Endothelial cell of hepatic sinusoid (primary cell): ENCODE results near the gene CINP.
"Not testable (repeated sequence)": the region's sequence is repeated elsewhere in the genome, so short reads cannot be mapped to it uniquely, and the experiment has no call there.

Experiments used
- in situ Hi-C: cut with HindIII; loops from 2 replicates; pipeline ENCODE4 v1.10.0; 2017; ENCODE audit warnings: low sequenced_read_pairs

Gene CINP

DNA sequence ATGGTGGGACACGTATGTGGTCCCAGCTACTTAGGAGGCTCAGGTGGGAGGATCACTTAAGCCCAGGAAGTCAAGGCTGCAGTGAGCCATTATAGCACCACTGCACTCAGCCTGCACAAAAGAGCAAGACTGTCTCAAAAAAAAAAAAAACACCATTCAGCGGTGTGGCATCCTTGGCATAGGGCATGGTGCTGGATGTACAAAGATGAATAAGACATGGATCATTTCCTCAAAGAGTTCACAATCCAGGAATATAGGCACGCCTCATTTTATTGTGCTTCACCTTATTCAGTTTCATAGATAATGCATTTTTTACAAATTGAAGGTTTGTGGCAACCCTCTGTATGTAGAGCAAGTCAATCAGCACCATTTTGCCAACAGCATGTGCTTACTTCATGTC lies 6.4 kb downstream of the CINP start:
- in situ Hi-C loops = loop anchor here (5.0 kb wide), 1 partner anchor 34 kb away; no protein-coding TSS in a partner anchor

DNA sequence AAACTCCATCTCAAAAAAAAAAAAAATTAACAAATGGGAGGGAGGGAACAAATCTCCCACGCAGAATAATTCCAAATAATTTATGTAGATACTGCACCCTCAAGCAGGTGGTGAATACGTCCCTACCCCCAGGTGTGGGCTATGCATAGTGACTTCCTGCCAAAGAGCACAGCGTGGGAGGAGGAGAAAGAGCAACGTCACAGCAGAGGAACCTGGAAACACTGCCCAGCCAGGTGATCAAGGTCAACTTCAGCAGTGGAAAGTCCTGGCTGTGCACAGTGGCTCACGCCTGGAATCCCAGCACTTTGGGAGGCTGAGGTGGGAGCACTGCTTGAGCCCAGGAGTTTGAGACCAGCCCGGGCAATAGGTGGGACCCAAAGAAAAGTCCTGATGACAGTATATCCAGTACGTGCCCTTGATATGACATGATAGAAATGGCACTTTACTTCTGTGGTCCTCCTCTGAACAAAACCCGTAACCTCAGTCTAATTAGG lies 9.5 kb downstream of the CINP start:
- in situ Hi-C loops = no loop called here

- in situ Hi-C loops = no loop called here
Measured at GRCh38 chr14:102352213-102352612, 10.5 kb downstream of the CINP start.

DNA sequence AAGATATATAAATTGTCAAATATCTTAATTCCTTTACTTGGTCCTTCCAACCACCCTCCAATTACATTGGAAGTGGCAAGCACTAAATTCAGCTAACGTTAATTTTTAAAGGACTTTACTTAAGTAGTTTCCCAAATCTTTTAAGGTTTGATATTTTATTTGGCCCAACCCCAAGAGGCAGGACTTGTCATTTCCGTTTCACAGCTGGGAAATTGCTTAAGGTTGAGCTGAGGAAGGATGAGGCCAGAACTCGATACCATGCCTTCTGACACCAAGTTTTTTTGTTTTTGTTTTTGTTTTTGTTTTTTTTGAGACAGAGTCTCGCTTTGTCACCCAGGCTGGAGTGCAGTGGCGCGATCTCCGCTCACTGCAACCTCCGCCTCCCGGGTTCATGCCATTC lies 11.1 kb downstream of the CINP start:
- in situ Hi-C loops = not testable (repeated sequence)

- in situ Hi-C loops = no loop called here
Measured at GRCh38 chr14:102351023-102351422, 11.7 kb downstream of the CINP start.

- in situ Hi-C loops = no loop called here
Measured at GRCh38 chr14:102348376-102348775, 14.3 kb downstream of the CINP start.

GRCh38 chr14:102346645-102347044 lies 16.0 kb downstream of the CINP start:
- in situ Hi-C loops = no loop called here

GRCh38 chr14:102345232-102345631 lies 17.5 kb downstream of the CINP start:
- in situ Hi-C loops = no loop called here

DNA sequence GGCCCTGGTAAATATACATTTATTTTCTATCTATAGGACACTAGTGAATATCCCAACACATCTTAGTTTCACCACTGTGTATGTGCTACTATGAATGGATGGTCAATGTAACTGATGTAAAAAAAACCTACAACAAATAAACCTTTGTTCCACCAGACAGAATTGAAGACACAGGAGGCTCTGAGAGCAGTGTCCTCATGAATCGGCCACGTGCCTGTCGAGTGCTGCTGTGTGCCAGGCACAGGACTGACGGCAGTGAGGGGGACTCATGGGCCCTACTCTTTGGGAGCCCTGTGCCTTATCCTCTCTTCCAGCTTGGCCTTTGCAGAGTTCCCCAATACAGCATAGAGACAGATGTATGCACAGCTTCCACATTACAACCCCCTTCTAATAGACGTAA lies 18.2 kb downstream of the CINP start:
- in situ Hi-C loops = no loop called here

- in situ Hi-C loops = no loop called here
Measured at GRCh38 chr14:102344084-102344483, 18.6 kb downstream of the CINP start.

GRCh38 chr14:102342238-102342637 lies 20.5 kb downstream of the CINP start:
- in situ Hi-C loops = no loop called here

DNA sequence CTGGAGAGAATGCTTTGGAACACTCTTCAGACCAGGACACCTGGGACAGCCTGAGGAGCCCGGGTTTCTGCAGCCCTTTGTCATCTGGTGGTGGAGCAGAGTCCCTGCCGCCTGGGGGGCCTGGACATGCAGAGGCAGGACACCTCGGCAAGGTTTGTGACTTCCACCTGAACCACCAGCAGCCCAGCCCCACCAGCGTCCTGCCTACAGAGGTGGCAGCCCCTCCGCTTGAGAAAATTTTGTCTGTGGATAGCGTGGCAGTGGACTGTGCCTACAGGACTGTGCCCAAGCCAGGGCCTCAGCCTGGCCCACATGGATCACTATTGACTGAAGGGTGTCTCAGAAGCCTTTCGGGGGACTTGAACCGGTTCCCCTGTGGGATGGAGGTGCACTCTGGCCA lies 21.1 kb downstream of the CINP start:
- in situ Hi-C loops = no loop called here

DNA sequence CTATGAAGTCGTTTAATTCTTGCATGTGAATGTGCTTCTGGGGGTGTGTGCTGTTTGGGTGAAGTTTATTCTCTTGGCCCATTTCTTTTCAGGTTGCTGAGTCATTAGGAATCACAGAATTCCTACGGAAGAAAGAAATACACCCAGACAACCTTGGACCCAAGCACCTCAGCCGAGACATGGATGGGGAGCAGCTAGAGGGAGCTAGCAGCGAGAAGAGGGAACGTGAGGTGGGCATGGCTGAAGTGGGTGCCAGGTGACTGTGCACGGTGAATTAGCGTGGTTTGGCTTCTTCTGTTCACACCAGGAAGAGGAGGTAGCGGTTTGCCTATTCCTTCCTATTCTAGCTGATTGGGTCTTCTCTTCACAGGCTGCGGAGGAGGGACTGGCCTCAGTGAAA lies 24.0 kb downstream of the CINP start:
- in situ Hi-C loops = no loop called here

DNA sequence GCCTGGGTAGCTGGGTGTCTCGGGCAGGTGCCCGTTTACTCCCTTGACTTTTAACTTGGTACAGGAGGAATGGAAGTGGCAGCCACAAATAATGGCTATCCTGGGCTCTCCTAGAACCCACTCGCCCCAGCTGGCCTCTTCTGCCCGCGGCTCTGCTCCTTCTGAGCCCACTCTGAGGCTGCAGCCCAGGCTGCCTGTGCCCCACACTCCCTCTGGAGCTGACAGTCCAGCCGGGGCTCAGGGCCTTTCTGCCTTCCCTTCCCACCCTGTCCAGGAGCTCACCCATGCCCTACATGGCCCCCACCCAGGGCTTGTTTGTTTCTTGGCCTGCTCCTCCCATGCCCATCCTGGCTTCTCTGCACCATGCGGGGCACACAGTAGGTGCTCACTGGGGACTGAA lies 27.5 kb downstream of the CINP start:
- in situ Hi-C loops = no loop called here

DNA sequence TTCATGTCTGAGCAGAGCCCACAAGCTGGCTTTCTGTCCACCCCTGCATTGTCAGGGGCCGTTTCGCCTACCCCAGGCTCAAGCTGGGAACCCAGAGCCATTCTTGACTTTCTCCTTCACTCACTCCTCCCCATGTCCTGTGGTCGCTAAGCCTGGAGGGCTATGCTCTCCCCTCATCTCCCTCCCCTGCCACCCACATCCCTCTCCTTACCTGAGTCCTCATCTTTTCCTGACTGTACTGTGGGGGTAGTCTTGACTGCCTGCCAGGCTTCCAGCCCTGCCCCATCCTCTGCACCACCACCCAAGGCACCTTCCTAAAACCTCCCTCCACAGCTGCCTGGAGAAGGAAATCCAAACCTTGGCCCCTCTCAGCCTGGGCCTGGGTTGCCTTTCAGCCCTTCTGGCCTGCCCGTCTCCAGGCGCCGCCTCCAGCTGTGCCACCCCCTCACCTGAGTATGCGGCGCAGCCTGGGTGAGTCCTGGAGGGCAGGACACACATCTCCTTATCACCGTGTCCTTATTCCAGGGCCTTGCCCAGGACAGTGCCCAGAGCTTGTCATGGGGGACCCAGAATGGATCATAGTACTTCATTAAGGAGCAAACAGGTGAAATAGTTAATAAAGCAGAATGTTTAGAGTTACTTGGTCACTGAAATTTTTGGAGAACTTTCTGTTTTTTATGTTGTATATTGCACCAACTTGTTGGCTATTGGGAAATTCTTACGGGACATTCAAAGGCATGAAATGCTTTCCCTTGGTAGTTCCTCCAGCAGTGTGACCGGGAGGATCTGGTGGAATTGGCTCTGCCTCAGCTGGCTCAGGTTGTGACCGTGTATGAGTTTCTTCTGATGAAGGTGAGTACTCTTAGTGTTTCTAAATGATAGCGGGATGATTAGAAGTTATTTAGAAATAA lies 28.6 kb downstream of the CINP start:
- in situ Hi-C loops = no loop called here

- in situ Hi-C loops = no loop called here
Measured at GRCh38 chr14:102333390-102333789, 29.3 kb downstream of the CINP start.

GRCh38 chr14:102330806-102331205 lies 31.9 kb downstream of the CINP start:
- in situ Hi-C loops = no loop called here

- in situ Hi-C loops = not testable (repeated sequence)
Measured at GRCh38 chr14:102329381-102329780, 33.3 kb downstream of the CINP start.

DNA sequence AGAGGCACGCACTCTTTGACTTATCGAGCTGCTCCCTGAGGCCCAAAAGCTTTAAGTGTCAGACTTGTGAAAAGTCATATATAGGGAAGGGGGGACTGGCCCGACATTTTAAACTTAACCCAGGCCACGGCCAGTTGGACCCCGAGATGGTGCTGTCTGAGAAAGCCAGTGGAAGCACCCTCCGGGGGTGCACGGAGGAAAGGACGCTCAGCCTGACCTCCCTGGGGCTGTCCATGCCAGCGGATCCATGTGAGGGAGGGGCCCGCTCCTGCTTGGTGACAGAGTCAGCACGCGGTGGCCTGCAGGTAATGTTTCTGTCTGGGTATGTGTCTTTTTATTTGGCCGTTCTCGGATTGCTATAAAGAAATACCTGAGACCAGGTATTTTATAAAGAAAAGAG lies 36.1 kb downstream of the CINP start:
- in situ Hi-C loops = no loop called here

DNA sequence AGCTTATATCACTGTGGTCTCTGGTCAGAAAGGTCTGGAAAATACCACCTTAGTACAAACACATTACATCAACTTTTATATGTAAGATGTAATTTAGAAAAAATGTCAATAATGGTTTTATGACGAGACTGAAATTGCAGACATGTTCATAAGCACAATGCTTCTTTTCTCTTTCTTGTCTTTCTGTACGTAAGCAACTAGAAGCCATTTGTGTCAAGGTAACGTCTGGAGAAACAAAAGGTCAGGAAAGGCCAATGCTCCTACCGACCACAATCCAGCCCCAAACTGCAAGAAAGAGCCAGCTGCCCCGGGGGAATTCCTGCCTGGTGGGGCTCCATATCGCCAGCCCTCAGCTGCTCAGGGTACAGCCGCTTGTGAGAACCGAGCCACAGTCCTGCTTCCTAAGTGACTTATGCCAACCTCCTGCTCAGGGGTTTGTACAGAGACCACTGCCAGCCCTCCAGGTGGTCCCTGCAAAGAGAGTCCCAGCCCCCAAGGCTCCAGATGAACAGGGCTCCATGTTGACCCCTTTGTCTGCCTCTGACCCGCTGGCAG lies 36.8 kb downstream of the CINP start:
- in situ Hi-C loops = no loop called here

- in situ Hi-C loops = loop anchor here (5.0 kb wide), 1 partner anchor 34 kb away; no protein-coding TSS in a partner anchor
Measured at GRCh38 chr14:102323102-102323501, 39.6 kb downstream of the CINP start.
